K562 (cell line): ENCODE data around the gene SPATA24. TPM values are rescaled to one million over a fixed set of nuclear protein-coding genes. Genes with fewer than 3 reads are reported as not detected.
"Not testable (repeated sequence)": the region's sequence is repeated elsewhere in the genome, so short reads cannot be mapped to it uniquely, and the experiment has no call there.

ENCODE experiments used
- ATAC-seq: fragments of 200-7000 bp; cut with Tn5 transposase; 3 replicates; pipeline ENCODE4 v1.9.1; 2020; ENCODE audit warnings: moderate library complexity
- BruUV-seq: library from RNA; stranded (reverse); fragments of 400-500 nt; replicated peaks from 2 replicates; lab custom pipeline; 2021; lab: Mats Ljungman, UMichigan
- CTCF ChIA-PET: fragments of 300-600 bp; formaldehyde crosslinking; extraction: SDS; loops from one replicate; lab custom pipeline; 2021; ENCODE audit warnings: low intra/inter-chr PET ratio; lab: Yijun Ruan, JAX
- POLR2A ChIA-PET: fragments of 300-600, 350-650 bp; sonication (Branson Sonifier 250); formaldehyde crosslinking; extraction: SDS; loops from one replicate; lab custom pipeline; 2021; ENCODE audit warnings: antibody characterized with exemption, inconsistent platforms; lab: Yijun Ruan, JAX
- DNase-seq, 4 experiments: peaks; one replicate each; pipeline versions ENCODE4 v3.0.0 to v3.0.0-alpha.2; 2011 to 2018; ENCODE audit warnings: low spot score in 3 of 4, mixed read lengths in 3 of 4; ENCODE audit errors: extremely low read depth in 1 of 4
- FAIRE-seq: peaks from 2 replicates; lab custom pipeline; 2011; peaks lifted over from hg19 to GRCh38; lab: Jason Lieb, UNC
- H2AFZ ChIP-seq: 2 replicates; pipeline ENCODE4 v1.6.0; 2011; ENCODE audit warnings: low read depth, low read length, control low read depth, inconsistent platforms
- H3K27ac ChIP-seq: fragments of 200-600 bp; 3 replicates; pipeline ENCODE4 v1.8.0; 2011; ENCODE audit warnings: low read depth, mild to moderate bottlenecking, control low read depth, inconsistent platforms, low read length, moderate library complexity, mixed read lengths; ENCODE audit errors: extremely low read depth
- H3K27me3 ChIP-seq, 2 experiments: fragments of 300-600 bp in 1 of 2; 2 replicates in 1 of 2; 3 replicates in 1 of 2; pipeline versions ENCODE4 v1.6.0 to v1.8.0; 2011; ENCODE audit warnings: inconsistent platforms in 2 of 2, low read length in 2 of 2, mild to moderate bottlenecking in 1 of 2, mixed read lengths in 1 of 2, moderate library complexity in 1 of 2; ENCODE audit not compliant: control insufficient read depth in 2 of 2, insufficient read depth in 2 of 2
- H3K36me3 ChIP-seq: fragments of 300-600 bp; 3 replicates; pipeline ENCODE4 v1.8.0; 2011; ENCODE audit warnings: mild to moderate bottlenecking, low read length, inconsistent platforms; ENCODE audit not compliant: control insufficient read depth, insufficient read depth
- H3K4me1 ChIP-seq, 2 experiments: fragments of 200-600 bp in 1 of 2; replicated peaks in 1 of 2; 2 replicates in 1 of 2; 3 replicates in 1 of 2; pipeline versions ENCODE4 v1.5.1 to v1.8.0; 2011; ENCODE audit warnings: inconsistent platforms in 2 of 2, low read length in 2 of 2, mild to moderate bottlenecking in 1 of 2, mixed read lengths in 1 of 2, moderate library complexity in 1 of 2; ENCODE audit not compliant: control insufficient read depth in 2 of 2, insufficient read depth in 2 of 2
- H3K4me2 ChIP-seq: 2 replicates; pipeline ENCODE4 v1.6.1; 2011; ENCODE audit warnings: low read length, control low read depth, inconsistent platforms, mixed read lengths; ENCODE audit not compliant: insufficient read depth
- H3K4me3 ChIP-seq: fragments of 200-600 bp; sonication (generic), shearing (Covaris generic); 2 replicates; pipeline ENCODE4 v1.5.1; 2016; ENCODE audit warnings: control low read depth, inconsistent platforms
- H3K79me2 ChIP-seq: fragments of 200-600 bp; 3 replicates; pipeline ENCODE4 v1.8.0; 2011; ENCODE audit warnings: low read length, inconsistent platforms; ENCODE audit not compliant: control insufficient read depth, insufficient read depth
- H3K9ac ChIP-seq, 2 experiments: 2 replicates each; pipeline versions ENCODE4 v1.6.0 to v1.6.1; 2011; ENCODE audit warnings: low read depth in 2 of 2, low read length in 2 of 2, control low read depth in 1 of 2, inconsistent platforms in 1 of 2, mild to moderate bottlenecking in 1 of 2, mixed read lengths in 1 of 2; ENCODE audit not compliant: insufficient read depth in 1 of 2
- H3K9me1 ChIP-seq: one replicate; pipeline ENCODE4 v1.6.0; 2011; ENCODE audit warnings: inconsistent platforms, mild to moderate bottlenecking, low read length, moderate library complexity; ENCODE audit not compliant: control insufficient read depth, insufficient read depth
- H3K9me3 ChIP-seq: replicated peaks from 2 replicates; pipeline ENCODE4 v1.5.1; 2011; ENCODE audit warnings: low read depth, low read length, inconsistent platforms; ENCODE audit not compliant: control insufficient read depth, insufficient read depth
- H4K20me1 ChIP-seq: replicated peaks from 2 replicates; pipeline ENCODE4 v1.6.1; 2011; ENCODE audit warnings: low read length, inconsistent platforms, mixed read lengths; ENCODE audit not compliant: control insufficient read depth, insufficient read depth
- EGR1 ChIP-seq: fragments of 450-650 bp; conservative IDR thresholded peaks from 2 replicates; pipeline ENCODE4 v1.6.1; 2017; ENCODE audit warnings: mild to moderate bottlenecking
- ZNF121 ChIP-seq: sonication (generic); formaldehyde crosslinking; conservative IDR thresholded peaks from 2 replicates; pipeline ENCODE4 v1.8.0; 2022; ENCODE audit warnings: missing genetic modification reagents
- WGBS: fragments of 100-300 bp; shearing (Covaris generic); methylation state at CpG from one replicate; pipeline ENCODE4 v1.1.6; 2016; ENCODE audit warnings: low coverage, mixed read lengths; ENCODE audit not compliant: insufficient coverage; ENCODE audit errors: missing lambda C conversion rate; 5-methylcytosine and 5-hydroxymethylcytosine counted together
- in situ Hi-C: fragments of 300-500 bp; cut with MboI; formaldehyde crosslinking; loops from 4 replicates; pipeline ENCODE4 v1.15.0; 2018; ENCODE audit warnings: inconsistent platforms, mixed read lengths
- intact Hi-C: fragments of 100-400 bp; cut with micrococcal nuclease; formaldehyde crosslinking; loops from 2 replicates; pipeline ENCODE4 v1.14.2; 2022
- polyA plus RNA-seq, 8 experiments: library from polyadenylated mRNA; depleted of rRNA in 4 of 8; stranded (reverse) in 5 of 8; unstranded in 3 of 8; fragments of >200 nt; fragmentation: Nextera tagmentation in 2 of 8; fragmentation: Illumina TruSeq in 1 of 8; extraction: Ambion mirVana in 2 of 8; extraction: Trizol in 1 of 8; gene quantifications; 2 replicates each; pipeline versions ENCODE4 v1.2.1 to v1.2.3, GENCODE V29; 2011 to 2014; ENCODE audit warnings: inconsistent platforms in 1 of 8, missing spikeins in 1 of 8
- small RNA-seq: library from RNA; depleted of rRNA; stranded (forward); fragments of <200 nt; gene quantifications from one replicate; pipeline ENCODE3, GENCODE V24; 2014
- total RNA-seq, 7 experiments: library from RNA; depleted of rRNA in 6 of 7; stranded (reverse); fragments of >200 nt in 6 of 7; fragmentation: Illumina TruSeq in 2 of 7; extraction: Trizol in 2 of 7; gene quantifications; 2 replicates each; pipeline versions ENCODE4 v1.2.1 to v1.2.3, GENCODE V29; 2011 to 2021; ENCODE audit warnings: low replicate concordance in 1 of 7

SPATA24 gene
- total and polyA plus RNA-seq, 9 of the 15 experiments (the other 6 are each of a cell fraction or from before 2014, with no cell fraction given) = 4.1 to 12.6 (median 8.0) TPM

GRCh38 chr5:139347863-139348262, 56.0 kb downstream of the SPATA24 start:
- Histone ChIP-seq H3K9ac (0 out of 4 replicates have a peak overlapping the region, but pooled peaks of 1 of the 2 experiments have one; percentile 62), H3K79me2 (peaks cover 100% of the 10 kb centered on the region), H3K4me1 (peaks cover 9 to 14% of the 10 kb centered on the region in 2 experiments; a peak in 4 of 5 replicates), H4K20me1 (peaks cover 17% of the 10 kb centered on the region), H3K36me3 (peaks cover 34% of the 10 kb centered on the region), H3K4me2 (peak overlapping the region; percentile 43)
- in situ Hi-C loops, FAIRE-seq, H3K27me3 ChIP-seq, DNase-seq, H2AFZ ChIP-seq, BruUV-seq, H3K4me3 ChIP-seq, H3K9me3 ChIP-seq, CTCF ChIA-PET, H3K27ac ChIP-seq, H3K9me1 ChIP-seq, intact Hi-C loops: not testable (repeated sequence)
- peak; percentile 28 for ATAC-seq
- WGBS = 43% methylated on average over 9 of the region's 9 CpGs
- POLR2A ChIA-PET = interaction anchor here (0.7 to 1.0 kb wide), 6 partner anchors 9 to 131 kb away, joined by 3 to 6 read pairs (median 4); no protein-coding TSS in a partner anchor
- TF ChIP-seq EGR1 (0 out of 2 replicates have a peak, but pooled peaks have one; percentile 25), ZNF121 (peak; percentile 78)
- TF ChIP-seq, all 486 proteins: peak for 2; not testable (repeated sequence) for 484

Small RNAs within 50 kb of the gene (small RNA-seq; reads per million reads assigned to genes)
- gene RNU5B-4P = not detected

Other genes with a start within 250 kb of the SPATA24 start
Only the 7 nearest of the 12 such genes appear.
- 84.5 and 89.3 TPM in 2 replicates for gene PAIP2, start 62.2 kb downstream of the SPATA24 start, total RNA-seq (2014; rRNA removed)
- gene PAIP2, start 62.2 kb downstream of the SPATA24 start, total RNA-seq (2014; rRNA removed; fragmentation: Illumina TruSeq; extraction: Trizol) = 96.6 and 114 TPM in 2 replicates
- 67.0 and 78.3 TPM in 2 replicates for gene PAIP2, start 62.2 kb downstream of the SPATA24 start, total RNA-seq (2015; rRNA removed; fragmentation: Illumina TruSeq; extraction: Trizol)
- 100 and 108 TPM in 2 replicates for gene PAIP2, start 62.2 kb downstream of the SPATA24 start, total RNA-seq (2021)
- 148 and 173 TPM in 2 replicates for gene PAIP2, start 62.2 kb downstream of the SPATA24 start, polyA plus RNA-seq (2011; rRNA removed)
- gene PAIP2, start 62.2 kb downstream of the SPATA24 start, polyA plus RNA-seq (2014; fragmentation: Illumina TruSeq; extraction: Trizol) = 177 and 187 TPM in 2 replicates
- 100 to 1,000 TPM; 152 to 180 TPM for gene PAIP2, start 62.2 kb downstream of the SPATA24 start, polyA plus RNA-seq (2014; fragmentation: Nextera tagmentation; extraction: Ambion mirVana)
- 114 and 128 TPM in 2 replicates for gene PAIP2, start 62.2 kb downstream of the SPATA24 start, polyA plus RNA-seq (2014; rRNA removed)
- not detected in 2 replicates for gene SLC23A1, start 20.8 kb downstream of the SPATA24 start, total RNA-seq (2014; rRNA removed)
- not detected in 2 replicates for gene SLC23A1, start 20.8 kb downstream of the SPATA24 start, total RNA-seq (2014; rRNA removed; fragmentation: Illumina TruSeq; extraction: Trizol)
- gene SLC23A1, start 20.8 kb downstream of the SPATA24 start, total RNA-seq (2015; rRNA removed; fragmentation: Illumina TruSeq; extraction: Trizol) = not detected in 2 replicates
- gene SLC23A1, start 20.8 kb downstream of the SPATA24 start, total RNA-seq (2021) = 0.40 TPM in 1 of 2 replicates, not detected in the other
- 0.08 TPM in 1 of 2 replicates, not detected in the other for gene SLC23A1, start 20.8 kb downstream of the SPATA24 start, polyA plus RNA-seq (2011; rRNA removed)
- 0.04 TPM in 1 of 2 replicates, not detected in the other for gene SLC23A1, start 20.8 kb downstream of the SPATA24 start, polyA plus RNA-seq (2014; fragmentation: Illumina TruSeq; extraction: Trizol)
- under 1 TPM; 0.03 to 0.06 TPM for gene SLC23A1, start 20.8 kb downstream of the SPATA24 start, polyA plus RNA-seq (2014; fragmentation: Nextera tagmentation; extraction: Ambion mirVana)
- gene SLC23A1, start 20.8 kb downstream of the SPATA24 start, polyA plus RNA-seq (2014; rRNA removed) = 0.20 TPM in 1 of 2 replicates, not detected in the other
- 0.37 TPM in 1 of 2 replicates, not detected in the other for gene MZB1, start 14.2 kb downstream of the SPATA24 start, total RNA-seq (2014; rRNA removed)
- gene MZB1, start 14.2 kb downstream of the SPATA24 start, total RNA-seq (2014; rRNA removed; fragmentation: Illumina TruSeq; extraction: Trizol) = not detected in 2 replicates
- not detected in 2 replicates for gene MZB1, start 14.2 kb downstream of the SPATA24 start, total RNA-seq (2015; rRNA removed; fragmentation: Illumina TruSeq; extraction: Trizol)
- 0.31 TPM in 2 replicates for gene MZB1, start 14.2 kb downstream of the SPATA24 start, total RNA-seq (2021)
- 0.13 and 0.15 TPM in 2 replicates for gene MZB1, start 14.2 kb downstream of the SPATA24 start, polyA plus RNA-seq (2011; rRNA removed)
- not detected in 2 replicates for gene MZB1, start 14.2 kb downstream of the SPATA24 start, polyA plus RNA-seq (2014; fragmentation: Illumina TruSeq; extraction: Trizol)
- gene MZB1, start 14.2 kb downstream of the SPATA24 start, polyA plus RNA-seq (2014; fragmentation: Nextera tagmentation; extraction: Ambion mirVana) = not detected
- 0.13 TPM in 1 of 2 replicates, not detected in the other for gene MZB1, start 14.2 kb downstream of the SPATA24 start, polyA plus RNA-seq (2014; rRNA removed)
- 1.1 and 1.2 TPM in 2 replicates for gene PROB1, start 9.0 kb downstream of the SPATA24 start, total RNA-seq (2014; rRNA removed)
- gene PROB1, start 9.0 kb downstream of the SPATA24 start, total RNA-seq (2014; rRNA removed; fragmentation: Illumina TruSeq; extraction: Trizol) = 0.33 and 0.35 TPM in 2 replicates
- 0.58 and 0.75 TPM in 2 replicates for gene PROB1, start 9.0 kb downstream of the SPATA24 start, total RNA-seq (2015; rRNA removed; fragmentation: Illumina TruSeq; extraction: Trizol)
- gene PROB1, start 9.0 kb downstream of the SPATA24 start, total RNA-seq (2021) = 1.6 and 1.8 TPM in 2 replicates
- 0.45 and 0.47 TPM in 2 replicates for gene PROB1, start 9.0 kb downstream of the SPATA24 start, polyA plus RNA-seq (2011; rRNA removed)
- gene PROB1, start 9.0 kb downstream of the SPATA24 start, polyA plus RNA-seq (2014; fragmentation: Illumina TruSeq; extraction: Trizol) = 0.42 and 0.57 TPM in 2 replicates
- gene PROB1, start 9.0 kb downstream of the SPATA24 start, polyA plus RNA-seq (2014; fragmentation: Nextera tagmentation; extraction: Ambion mirVana) = under 1 TPM; 0.01 TPM
- 1.2 and 1.5 TPM in 2 replicates for gene PROB1, start 9.0 kb downstream of the SPATA24 start, polyA plus RNA-seq (2014; rRNA removed)
- gene DNAJC18, start 35.4 kb upstream of the SPATA24 start, total RNA-seq (2014; rRNA removed) = 1.5 and 2.1 TPM in 2 replicates
- gene DNAJC18, start 35.4 kb upstream of the SPATA24 start, total RNA-seq (2014; rRNA removed; fragmentation: Illumina TruSeq; extraction: Trizol) = 7.3 TPM in 2 replicates
- 2.8 and 4.9 TPM in 2 replicates for gene DNAJC18, start 35.4 kb upstream of the SPATA24 start, total RNA-seq (2015; rRNA removed; fragmentation: Illumina TruSeq; extraction: Trizol)
- 5.0 and 7.5 TPM in 2 replicates for gene DNAJC18, start 35.4 kb upstream of the SPATA24 start, total RNA-seq (2021)
- gene DNAJC18, start 35.4 kb upstream of the SPATA24 start, polyA plus RNA-seq (2011; rRNA removed) = 5.4 and 8.7 TPM in 2 replicates
- 8.4 and 8.7 TPM in 2 replicates for gene DNAJC18, start 35.4 kb upstream of the SPATA24 start, polyA plus RNA-seq (2014; fragmentation: Illumina TruSeq; extraction: Trizol)
- gene DNAJC18, start 35.4 kb upstream of the SPATA24 start, polyA plus RNA-seq (2014; fragmentation: Nextera tagmentation; extraction: Ambion mirVana) = 10 to 100 TPM in 1 of 2 experiments, 1 to 10 TPM in 1; 7.7 to 13.3 TPM
- gene DNAJC18, start 35.4 kb upstream of the SPATA24 start, polyA plus RNA-seq (2014; rRNA removed) = 6.2 and 10.9 TPM in 2 replicates
- gene ECSCR, start 58.7 kb upstream of the SPATA24 start, total RNA-seq (2014; rRNA removed) = not detected in 2 replicates
- not detected in 2 replicates for gene ECSCR, start 58.7 kb upstream of the SPATA24 start, total RNA-seq (2014; rRNA removed; fragmentation: Illumina TruSeq; extraction: Trizol)
- not detected in 2 replicates for gene ECSCR, start 58.7 kb upstream of the SPATA24 start, total RNA-seq (2015; rRNA removed; fragmentation: Illumina TruSeq; extraction: Trizol)
- gene ECSCR, start 58.7 kb upstream of the SPATA24 start, total RNA-seq (2021) = not detected in 2 replicates
- 0.07 and 0.10 TPM in 2 replicates for gene ECSCR, start 58.7 kb upstream of the SPATA24 start, polyA plus RNA-seq (2011; rRNA removed)
- gene ECSCR, start 58.7 kb upstream of the SPATA24 start, polyA plus RNA-seq (2014; fragmentation: Illumina TruSeq; extraction: Trizol) = not detected in 2 replicates
- gene ECSCR, start 58.7 kb upstream of the SPATA24 start, polyA plus RNA-seq (2014; fragmentation: Nextera tagmentation; extraction: Ambion mirVana) = under 1 TPM; 0.13 to 0.25 TPM
- gene ECSCR, start 58.7 kb upstream of the SPATA24 start, polyA plus RNA-seq (2014; rRNA removed) = not detected in 2 replicates
- not detected in 2 replicates for gene SMIM33, start 66.9 kb upstream of the SPATA24 start, total RNA-seq (2014; rRNA removed)
- not detected in 2 replicates for gene SMIM33, start 66.9 kb upstream of the SPATA24 start, total RNA-seq (2014; rRNA removed; fragmentation: Illumina TruSeq; extraction: Trizol)
- not detected in 2 replicates for gene SMIM33, start 66.9 kb upstream of the SPATA24 start, total RNA-seq (2015; rRNA removed; fragmentation: Illumina TruSeq; extraction: Trizol)
- not detected in 2 replicates for gene SMIM33, start 66.9 kb upstream of the SPATA24 start, total RNA-seq (2021)
- gene SMIM33, start 66.9 kb upstream of the SPATA24 start, polyA plus RNA-seq (2011; rRNA removed) = not detected in 2 replicates
- gene SMIM33, start 66.9 kb upstream of the SPATA24 start, polyA plus RNA-seq (2014; fragmentation: Illumina TruSeq; extraction: Trizol) = not detected in 2 replicates
- not detected for gene SMIM33, start 66.9 kb upstream of the SPATA24 start, polyA plus RNA-seq (2014; fragmentation: Nextera tagmentation; extraction: Ambion mirVana)
- gene SMIM33, start 66.9 kb upstream of the SPATA24 start, polyA plus RNA-seq (2014; rRNA removed) = not detected in 2 replicates